C4-2B (cell line): ENCODE results near the gene PCYT1A.

Experiments
- H3K27ac ChIP-seq: fragments of 450-650 bp; 2 replicates; pipeline ENCODE4 v1.5.1; 2017
- CTCF ChIP-seq: fragments of 450-650 bp; conservative IDR thresholded peaks from 2 replicates; pipeline ENCODE4 v1.5.1; 2017; ENCODE audit warnings: mild to moderate bottlenecking
- ZFX ChIP-seq: fragments of 450-650 bp; IDR thresholded peaks from 2 replicates; pipeline ENCODE4 v1.6.1; 2017

PCYT1A gene

GRCh38 chr3:196232154-196232881 lies 55.2 kb downstream of the PCYT1A start:
- TF ChIP-seq CTCF (no peak), ZFX (no peak)
- no peak overlapping the region for H3K27ac ChIP-seq

- H3K27ac ChIP-seq, result no peak overlapping the region
- TF ChIP-seq ZFX (no peak), CTCF (no peak)
Measured at GRCh38 chr3:196227629-196228493, 59.7 kb downstream of the PCYT1A start.

GRCh38 chr3:196227121-196227561 lies 60.4 kb downstream of the PCYT1A start:
- no peak for TF ChIP-seq ZFX
- no peak for TF ChIP-seq CTCF
- no peak overlapping the region for H3K27ac ChIP-seq

GRCh38 chr3:196225763-196226364 lies 61.7 kb downstream of the PCYT1A start:
- no peak for TF ChIP-seq ZFX
- no peak for TF ChIP-seq CTCF
- no peak overlapping the region for H3K27ac ChIP-seq

GRCh38 chr3:196225086-196225485 lies 62.4 kb downstream of the PCYT1A start:
- H3K27ac ChIP-seq, result no peak overlapping the region
- no peak for TF ChIP-seq CTCF
- no peak for TF ChIP-seq ZFX

- no peak overlapping the region for H3K27ac ChIP-seq
- TF ChIP-seq ZFX (no peak), CTCF (no peak)
Measured at GRCh38 chr3:196222876-196223595, 64.5 kb downstream of the PCYT1A start.
